IPS-20b (cell line): ENCODE measurements around the gene FAM180A.
"Not testable (repeated sequence)": the region's sequence is repeated elsewhere in the genome, so short reads cannot be mapped to it uniquely, and the experiment has no call there.

Source experiments
- H3K27ac ChIP-seq: one replicate; pipeline ENCODE4 v1.5.1; 2013; ENCODE audit warnings: low read length
- H3K27me3 ChIP-seq: 2 replicates; pipeline ENCODE4 v1.6.1; 2013; ENCODE audit warnings: mild to moderate bottlenecking, low read length, inconsistent platforms; ENCODE audit not compliant: insufficient read depth
- H3K36me3 ChIP-seq: 2 replicates; pipeline ENCODE4 v1.6.1; 2013; ENCODE audit warnings: low read depth, mild to moderate bottlenecking, inconsistent platforms, low read length, moderate library complexity; ENCODE audit not compliant: insufficient read depth
- H3K4me1 ChIP-seq: 2 replicates; pipeline ENCODE4 v1.6.1; 2013; ENCODE audit warnings: mild to moderate bottlenecking, control low read depth, inconsistent platforms, low read length, moderate library complexity; ENCODE audit not compliant: insufficient read depth
- H3K4me3 ChIP-seq: 2 replicates; pipeline ENCODE4 v1.5.1; 2013; ENCODE audit warnings: mild to moderate bottlenecking, low read length, inconsistent platforms
- H3K9ac ChIP-seq: 2 replicates; pipeline ENCODE4 v1.6.1; 2013; ENCODE audit warnings: low read depth, mild to moderate bottlenecking, inconsistent platforms, low read length, moderate library complexity
- H3K9me3 ChIP-seq: 2 replicates; pipeline ENCODE4 v1.6.1; 2013; ENCODE audit warnings: mild to moderate bottlenecking, low read depth, low read length, inconsistent platforms; ENCODE audit not compliant: insufficient read depth

Gene FAM180A

DNA sequence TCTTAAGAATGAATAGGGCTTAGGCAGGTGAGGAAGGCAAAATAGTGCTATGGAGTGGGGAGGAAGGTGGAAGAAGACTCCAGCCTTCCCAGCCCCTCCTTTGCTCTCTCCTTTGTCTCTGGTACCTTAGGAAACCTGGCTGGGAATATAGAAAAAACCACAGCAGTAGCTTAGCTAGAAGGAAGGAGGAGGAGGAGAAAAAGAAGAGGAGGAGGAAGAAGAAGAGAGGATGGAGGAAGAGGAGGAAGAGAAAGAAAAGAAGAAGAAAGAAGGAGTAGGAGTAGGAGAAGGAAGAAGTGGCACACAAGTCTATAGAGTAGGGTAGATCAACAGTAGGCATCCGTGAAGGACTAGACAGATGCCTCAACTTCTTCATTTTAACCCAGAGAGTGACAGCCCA, 36.5 kb upstream of the FAM180A start:
- H3K27me3 ChIP-seq, result no peaks in the 10 kb centered on the region
- no peaks in the 10 kb centered on the region for H3K36me3 ChIP-seq
- no peak overlapping the region for H3K9ac ChIP-seq
- H3K27ac ChIP-seq, result no peak overlapping the region
- no peaks in the 10 kb centered on the region for H3K4me1 ChIP-seq
- no peak overlapping the region for H3K4me3 ChIP-seq
- H3K9me3 ChIP-seq, result no peaks in the 10 kb centered on the region

DNA sequence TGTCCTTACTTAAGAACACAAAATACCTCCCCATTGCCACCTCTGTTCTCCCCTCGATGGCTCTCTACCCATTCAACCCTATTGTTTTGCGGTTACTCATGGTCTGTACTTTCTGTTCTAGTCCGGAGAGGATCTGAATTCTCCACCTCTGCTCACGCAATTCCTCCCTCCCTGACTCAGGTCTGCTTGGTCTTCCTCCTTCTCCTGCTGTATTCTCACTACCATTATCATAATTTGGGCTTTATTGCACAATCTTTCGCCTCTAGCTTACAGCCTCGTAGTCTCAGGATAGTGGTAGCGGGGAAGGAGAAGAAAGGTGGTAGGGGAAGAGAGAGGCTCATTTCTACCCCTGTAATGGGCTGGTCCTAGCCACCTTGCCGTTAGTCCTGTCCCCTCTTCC, 35.4 kb upstream of the FAM180A start:
- no peak overlapping the region for H3K27ac ChIP-seq
- no peak overlapping the region for H3K9ac ChIP-seq
- no peaks in the 10 kb centered on the region for H3K27me3 ChIP-seq
- H3K4me3 ChIP-seq, result no peak overlapping the region
- H3K4me1 ChIP-seq, result no peaks in the 10 kb centered on the region
- H3K9me3 ChIP-seq, result no peaks in the 10 kb centered on the region
- no peaks in the 10 kb centered on the region for H3K36me3 ChIP-seq

DNA sequence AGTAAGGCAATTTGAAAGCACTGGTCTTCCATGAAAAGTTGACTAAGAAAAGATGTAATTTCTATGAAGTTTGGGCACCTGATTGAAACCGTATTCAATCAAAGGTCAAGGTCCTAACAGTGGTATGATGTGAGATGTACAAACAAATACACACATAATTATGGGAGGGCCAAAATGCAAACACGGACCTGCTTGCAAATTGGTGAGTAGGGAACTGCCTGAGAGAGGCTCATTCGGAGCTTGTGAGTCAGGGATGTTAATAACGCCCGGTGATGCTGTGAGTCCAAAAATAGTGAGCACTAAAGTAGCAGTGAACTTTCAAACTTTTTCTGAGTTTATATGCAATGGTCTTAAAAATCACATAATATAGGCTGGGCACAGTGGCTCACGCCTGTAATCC, 34.2 kb upstream of the FAM180A start:
- no peaks in the 10 kb centered on the region for H3K36me3 ChIP-seq
- no peaks in the 10 kb centered on the region for H3K27me3 ChIP-seq
- no peaks in the 10 kb centered on the region for H3K4me1 ChIP-seq
- no peak overlapping the region for H3K27ac ChIP-seq
- no peak overlapping the region for H3K4me3 ChIP-seq
- no peak overlapping the region for H3K9ac ChIP-seq
- H3K9me3 ChIP-seq, result peaks cover 6% of the 10 kb centered on the region

DNA sequence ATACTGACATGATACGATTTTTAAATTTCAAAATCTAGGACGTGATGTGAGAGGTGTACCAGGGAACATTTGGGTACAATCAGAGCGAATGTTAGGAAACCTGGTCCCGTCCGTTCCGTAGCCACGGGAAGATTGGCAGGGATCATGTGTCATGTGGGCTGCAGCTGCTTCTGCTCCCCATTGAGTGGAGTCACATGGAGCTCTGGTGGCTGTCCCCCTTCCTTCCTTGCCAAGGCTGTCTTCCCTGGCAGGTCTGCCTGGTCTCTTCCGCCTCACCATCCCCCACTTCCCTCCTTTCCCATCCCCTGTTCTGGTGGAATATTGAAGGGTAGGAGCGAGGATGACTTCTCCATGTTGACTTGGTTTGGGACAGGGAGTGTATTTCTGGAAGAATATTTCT, 33.8 kb upstream of the FAM180A start:
- Histone ChIP-seq H3K9ac (no peak overlapping the region), H3K4me3 (no peak overlapping the region), H3K9me3 (peaks cover 10% of the 10 kb centered on the region), H3K36me3 (no peaks in the 10 kb centered on the region), H3K27me3 (no peaks in the 10 kb centered on the region), H3K4me1 (no peaks in the 10 kb centered on the region), H3K27ac (no peak overlapping the region)

DNA sequence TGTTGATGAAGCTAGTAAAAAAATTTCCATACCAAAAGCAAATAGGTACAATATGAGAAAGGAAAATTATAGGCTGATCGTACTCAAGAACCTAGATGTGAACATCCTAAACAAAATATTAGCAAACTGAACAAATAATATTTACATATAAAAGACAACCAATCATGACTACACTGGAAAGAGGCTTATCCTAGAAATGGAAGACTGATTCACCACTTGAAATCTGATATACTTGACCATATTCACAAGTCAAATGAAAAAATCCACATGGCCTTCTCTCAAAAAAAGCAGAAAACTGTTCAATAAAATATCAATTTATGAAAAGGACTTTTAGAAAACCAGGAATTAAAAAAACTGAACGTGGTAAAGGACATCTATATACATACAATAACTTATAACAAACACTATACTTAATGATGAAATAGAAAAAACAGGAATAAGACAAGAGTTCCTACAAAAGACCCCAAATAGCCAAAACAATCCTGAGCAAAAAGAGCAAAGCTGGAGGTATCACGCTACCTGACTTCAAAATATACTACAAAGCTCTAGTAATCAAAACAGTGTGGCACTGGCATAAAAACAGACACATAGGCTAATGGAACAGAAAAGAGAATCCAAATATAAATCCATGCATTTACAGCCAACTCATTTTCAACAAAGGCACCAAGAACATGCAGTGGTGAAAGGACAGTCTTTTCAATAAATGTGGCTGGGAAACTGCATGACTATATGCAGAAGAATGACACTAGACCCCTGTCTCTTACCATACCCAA, 29.2 kb upstream of the FAM180A start:
- no peak overlapping the region for H3K9ac ChIP-seq

DNA sequence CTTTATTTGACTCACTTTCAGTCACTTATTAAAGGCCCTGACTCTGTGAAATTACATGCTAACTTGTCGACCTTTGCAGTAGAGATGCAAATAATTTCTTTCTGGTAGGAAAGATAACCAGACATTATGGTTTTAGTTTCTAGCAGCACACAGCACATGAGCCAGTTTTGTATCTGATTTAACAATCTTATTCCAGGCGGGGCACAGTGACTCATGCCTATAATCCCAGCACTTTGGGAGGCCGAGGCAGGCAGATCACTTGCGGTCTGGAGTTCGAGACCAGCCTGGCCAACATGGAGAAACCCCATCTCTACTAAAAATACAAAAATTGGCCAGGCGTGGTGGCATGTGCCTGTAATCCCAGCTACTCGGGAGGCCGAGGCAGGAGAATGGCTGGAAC, 27.3 kb upstream of the FAM180A start:
- not testable (repeated sequence) for H3K4me1 ChIP-seq, H3K36me3 ChIP-seq, H3K4me3 ChIP-seq, H3K27me3 ChIP-seq, H3K27ac ChIP-seq, H3K9ac ChIP-seq, H3K9me3 ChIP-seq

More for the DNA sequence above, 29.2 kb upstream of the FAM180A start:
- Histone ChIP-seq H3K36me3 (no peaks in the 10 kb centered on the region), H3K4me3 (no peak overlapping the region), H3K27ac (no peak overlapping the region), H3K4me1 (peaks cover 9% of the 10 kb centered on the region; the same call in 1 of the 2 replicates), H3K9me3 (peaks cover 10% of the 10 kb centered on the region), H3K27me3 (no peaks in the 10 kb centered on the region)

DNA sequence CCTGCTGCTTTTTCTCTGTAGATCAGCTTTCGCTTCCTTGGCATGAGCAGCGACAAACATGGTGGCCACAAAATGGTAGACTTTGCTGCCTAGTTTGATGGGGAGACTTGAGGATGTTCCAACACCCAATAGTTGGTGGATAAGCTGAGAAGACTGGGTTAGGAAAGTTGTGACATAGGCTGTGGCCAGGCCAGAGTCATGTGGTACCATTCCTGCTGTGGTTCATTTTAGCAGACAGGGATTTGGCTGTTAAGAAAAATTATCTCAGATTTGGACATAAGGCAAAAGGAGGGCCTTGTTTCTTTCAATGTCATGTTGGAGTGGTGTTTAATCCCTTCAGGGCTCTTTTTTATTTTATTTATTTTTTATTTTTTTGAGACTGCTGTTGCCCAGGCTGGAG, 26.6 kb upstream of the FAM180A start:
- Histone ChIP-seq H3K36me3 (no peaks in the 10 kb centered on the region), H3K4me3 (no peak overlapping the region), H3K27ac (no peak overlapping the region), H3K9ac (no peak overlapping the region), H3K9me3 (peaks cover 10% of the 10 kb centered on the region), H3K4me1 (peaks cover 9% of the 10 kb centered on the region; the same call in 1 of the 2 replicates), H3K27me3 (no peaks in the 10 kb centered on the region)

DNA sequence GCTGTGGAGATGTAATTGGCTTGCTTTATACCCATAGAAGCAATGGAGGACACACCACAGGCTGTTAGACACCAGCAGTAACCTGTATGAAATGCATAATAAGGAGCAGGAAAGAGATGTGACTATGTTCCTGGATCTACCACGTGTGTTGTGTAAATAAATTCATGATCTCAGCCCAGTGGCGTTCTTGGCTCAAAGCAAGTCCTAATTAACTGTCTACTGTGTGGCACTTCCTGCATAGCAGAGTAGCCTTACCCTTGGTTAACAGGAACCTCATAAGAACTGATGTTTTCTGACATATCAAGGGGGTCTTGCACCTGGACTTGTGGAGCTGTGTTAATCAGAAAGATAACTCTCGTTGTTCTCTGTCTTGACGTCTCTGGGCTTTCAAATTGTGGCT, 25.7 kb upstream of the FAM180A start:
- H3K4me3 ChIP-seq, result no peak overlapping the region
- peaks cover 10% of the 10 kb centered on the region for H3K9me3 ChIP-seq
- no peak overlapping the region for H3K9ac ChIP-seq
- no peaks in the 10 kb centered on the region for H3K36me3 ChIP-seq
- no peak overlapping the region for H3K27ac ChIP-seq
- H3K4me1 ChIP-seq, result peaks cover 9% of the 10 kb centered on the region; the same call in 1 of the 2 replicates
- H3K27me3 ChIP-seq, result no peaks in the 10 kb centered on the region

DNA sequence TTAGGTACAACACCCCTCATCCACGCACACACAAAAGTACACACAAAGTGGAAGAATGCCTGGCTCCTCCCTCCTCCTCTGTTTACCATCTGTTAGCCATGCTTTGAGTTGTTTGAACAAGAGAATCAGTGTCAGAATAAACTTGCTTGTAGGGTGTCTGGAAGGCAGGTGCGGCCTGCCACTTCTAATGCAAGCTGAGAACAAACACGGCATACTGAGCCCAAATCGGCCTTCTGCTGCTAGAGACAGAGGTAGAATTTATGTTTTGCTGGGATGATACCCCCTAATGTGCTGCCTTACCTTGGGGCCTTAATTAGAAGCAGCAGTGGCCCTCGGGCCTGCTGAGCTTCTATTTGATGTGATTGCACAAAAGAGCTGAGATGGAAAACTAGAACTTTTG, 24.9 kb upstream of the FAM180A start:
- Histone ChIP-seq H3K9ac (no peak overlapping the region), H3K9me3 (peaks cover 10% of the 10 kb centered on the region), H3K27ac (no peak overlapping the region), H3K4me1 (peaks cover 10% of the 10 kb centered on the region; the same call in 1 of the 2 replicates), H3K27me3 (no peaks in the 10 kb centered on the region), H3K4me3 (no peak overlapping the region), H3K36me3 (no peaks in the 10 kb centered on the region)

DNA sequence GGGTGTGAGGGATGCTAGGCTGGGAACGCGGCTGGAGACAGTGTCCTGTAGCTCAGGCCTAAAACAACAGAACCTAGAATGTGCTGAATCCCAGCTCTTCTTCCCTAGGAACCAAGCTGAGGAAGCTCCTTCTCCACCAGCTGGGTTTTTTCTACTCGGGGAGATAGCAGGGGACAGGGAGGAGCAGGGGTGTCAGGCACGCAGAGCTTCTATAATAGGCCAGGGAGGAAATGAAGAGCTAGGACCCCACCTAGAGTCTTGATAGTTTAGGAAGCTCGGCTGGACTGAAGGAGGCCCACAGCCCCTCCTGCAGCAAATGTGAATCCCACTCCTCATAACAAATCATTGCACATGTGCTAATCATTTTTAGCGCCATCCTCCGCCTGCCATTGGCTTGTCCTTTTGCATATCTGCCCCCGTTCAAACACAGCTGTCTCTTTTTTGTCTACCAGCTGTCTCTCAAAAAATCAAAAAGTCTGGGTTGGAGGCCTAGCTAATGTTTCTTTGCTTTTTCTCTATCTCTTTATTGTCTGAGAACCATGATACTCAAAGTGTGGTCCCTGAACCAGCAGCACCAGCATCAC, 24.1 kb upstream of the FAM180A start:
- H3K9me3 ChIP-seq, result peaks cover 3% of the 10 kb centered on the region; the same call in 1 of the 2 replicates
- no peaks in the 10 kb centered on the region for H3K27me3 ChIP-seq
- no peaks in the 10 kb centered on the region for H3K36me3 ChIP-seq
- H3K9ac ChIP-seq, result no peak overlapping the region
- H3K4me1 ChIP-seq, result peaks cover 13% of the 10 kb centered on the region; the same call in 1 of the 2 replicates
- H3K4me3 ChIP-seq, result no peak overlapping the region
- H3K27ac ChIP-seq, result no peak overlapping the region

DNA sequence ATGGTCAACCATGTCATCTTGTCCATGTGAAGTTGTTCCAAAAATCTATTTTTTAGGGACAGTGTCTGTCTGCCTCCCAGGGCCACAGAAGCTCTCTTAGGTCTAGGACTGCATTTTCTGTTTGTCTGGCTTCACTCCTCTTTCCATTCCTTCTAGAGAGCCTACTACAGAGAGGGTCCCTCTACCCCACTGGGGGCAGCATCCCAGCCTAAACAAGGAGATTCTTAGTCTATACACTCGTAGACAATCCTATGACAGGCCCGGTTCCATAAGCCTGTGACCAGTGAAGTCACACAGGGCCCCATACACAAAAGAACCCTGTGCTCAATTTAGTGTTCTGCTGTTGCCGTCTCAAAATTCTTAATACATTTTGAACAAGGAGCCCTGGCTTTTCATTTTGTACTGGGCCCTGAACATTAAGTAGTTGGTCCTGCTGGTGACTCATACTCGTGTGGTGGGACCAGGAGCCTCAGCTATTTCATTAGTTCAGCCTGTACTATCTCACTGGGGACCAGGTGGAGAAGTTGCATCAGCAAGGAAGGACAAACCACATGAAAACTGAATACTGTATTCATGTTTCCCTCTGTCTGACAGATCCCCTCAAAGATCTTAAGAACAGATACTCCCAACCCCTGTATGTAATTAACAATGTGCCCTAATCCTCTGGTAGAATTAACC, 23.5 kb upstream of the FAM180A start:
- Histone ChIP-seq H3K4me3 (no peak overlapping the region), H3K36me3 (no peaks in the 10 kb centered on the region), H3K27ac (no peak overlapping the region), H3K9me3 (no peaks in the 10 kb centered on the region), H3K27me3 (no peaks in the 10 kb centered on the region), H3K9ac (no peak overlapping the region), H3K4me1 (peaks cover 13% of the 10 kb centered on the region; the same call in 1 of the 2 replicates)

DNA sequence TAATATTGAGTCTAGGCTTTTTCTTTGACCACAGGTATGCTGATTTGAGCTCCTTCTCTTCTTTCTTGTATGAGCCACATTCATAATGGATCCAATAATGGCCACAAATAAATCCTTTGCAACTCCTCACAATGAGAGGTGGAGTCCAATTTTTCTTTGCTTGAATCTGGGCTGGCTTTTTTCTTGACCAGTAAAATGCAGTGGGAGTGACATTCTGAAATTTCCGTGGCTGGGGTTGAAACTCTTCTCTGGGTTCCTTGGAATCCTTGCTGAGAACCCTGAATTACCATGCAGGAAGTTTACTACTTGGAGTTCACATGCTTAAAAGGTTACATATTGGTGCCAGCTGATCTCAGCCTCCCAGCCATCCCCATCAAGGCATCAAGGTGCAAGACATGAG, 22.4 kb upstream of the FAM180A start:
- no peaks in the 10 kb centered on the region for H3K9me3 ChIP-seq
- H3K27me3 ChIP-seq, result no peaks in the 10 kb centered on the region
- H3K4me1 ChIP-seq, result peaks cover 13% of the 10 kb centered on the region; the same call in 1 of the 2 replicates
- no peak overlapping the region for H3K27ac ChIP-seq
- no peak overlapping the region for H3K9ac ChIP-seq
- no peak overlapping the region for H3K4me3 ChIP-seq
- no peaks in the 10 kb centered on the region for H3K36me3 ChIP-seq
